Measurements from ENCODE around the gene CATSPERZ. TPM values are rescaled to one million over a fixed set of nuclear protein-coding genes. Genes with fewer than 3 reads are reported as not detected.
A peak's percentile ranks its signal among the peaks of the same experiment; 100 is the strongest.

CATSPERZ gene
- total RNA-seq, 1 experiment from 2014 or later = not detected

- ChIA-PET CTCF (interaction anchor here (0.6 to 1.5 kb wide), 11 partner anchors 13 to 588 kb away, joined by 3 to 11 read pairs (median 6); partner anchors contain the start of gene PRDX5), POLR2A (ENCODE audit: unreplicated experiment) (interaction anchor here (0.5 to 0.7 kb wide), 5 partner anchors 14 to 319 kb away, joined by 3 to 5 read pairs (median 4); no protein-coding TSS in a partner anchor)
- Histone ChIP-seq H3K4me3 (peak within 1 kb of the TSS; percentile 67), H3K27me3 (ENCODE audit: insufficient read depth, low read depth) (no peaks in the 10 kb centered on the region), H3K79me2 (ENCODE audit: low read depth) (peaks cover 15% of the 10 kb centered on the region; the same call in 1 of the 2 replicates), H3K9me3 (ENCODE audit: insufficient read depth, low read depth) (no peaks in the 10 kb centered on the region), H3K27ac (peak within 1 kb of the TSS; percentile 54), H3K4me1 (replicated peaks; ENCODE audit: insufficient read depth) (peaks cover 22% of the 10 kb centered on the region), H3K4me2 (peak within 1 kb of the TSS; percentile 82), H3K36me3 (ENCODE audit: low read depth) (no peaks in the 10 kb centered on the region), H3F3A (ENCODE audit: insufficient read depth, low read depth) (peaks cover 17% of the 10 kb centered on the region; the same call in 1 of the 2 replicates), H2AFZ (peak within 1 kb of the TSS; percentile 83), H3K9me2 (ENCODE audit: insufficient read depth) (no peaks in the 10 kb centered on the region), H4K20me1 (ENCODE audit: insufficient read depth) (no peaks in the 10 kb centered on the region)
- intact Hi-C loops (cut with micrococcal nuclease; ENCODE audit: unreplicated experiment) = loop anchor here (1.0 kb wide), 2 partner anchors 15 to 20 kb away; partner anchors contain the start of gene ESRRA
- TF ChIP-seq CTCF (conservative IDR thresholded peaks at IDR 0.05) (no peak; the same call in 1 of the 2 replicates), EZH2 (IDR thresholded peaks at IDR 0.05; ENCODE audit: low read depth) (no peak)
- peak; percentile 64 to 92 for DNase-seq
- TSS peak; percentile 88 for BruUV-seq (replicated peaks)
These were observed 14.9 kb upstream of the CATSPERZ start, which contains the start of gene GPR137 for GRCh38 chr11:64284962-64285884. GPR137 (plus strand) TSS chr11:64285848; CDS start chr11:64286525, 677 bp downstream.

GRCh38 chr11:64285885-64286800 is 14.0 kb upstream of the CATSPERZ start:
- intact Hi-C loops (cut with micrococcal nuclease; ENCODE audit: unreplicated experiment) = loop anchor here (1.0 kb wide), 1 partner anchor 16 kb away; no protein-coding TSS in a partner anchor
- POLR2A ChIA-PET (ENCODE audit: unreplicated experiment) = interaction anchor here (1.0 kb wide), 1 partner anchor 15 kb away, joined by 3 read pairs; no protein-coding TSS in a partner anchor
- H2AFZ ChIP-seq = peak overlapping the region; percentile 83

More at GRCh38 chr11:64285885-64286800, 14.0 kb upstream of the CATSPERZ start:
- Histone ChIP-seq H3K9me2 (ENCODE audit: insufficient read depth) (no peaks in the 10 kb centered on the region), H3K36me3 (ENCODE audit: low read depth) (no peaks in the 10 kb centered on the region), H3K4me2 (peak overlapping the region; percentile 82), H3K9me3 (ENCODE audit: insufficient read depth, low read depth) (no peaks in the 10 kb centered on the region), H4K20me1 (ENCODE audit: insufficient read depth) (no peaks in the 10 kb centered on the region), H3K79me2 (ENCODE audit: low read depth) (peaks cover 15% of the 10 kb centered on the region; the same call in 1 of the 2 replicates), H3K27me3 (ENCODE audit: insufficient read depth, low read depth) (no peaks in the 10 kb centered on the region), H3K4me1 (replicated peaks; ENCODE audit: insufficient read depth) (peaks cover 22% of the 10 kb centered on the region), H3K27ac (no peak overlapping the region), H3F3A (ENCODE audit: insufficient read depth, low read depth) (peaks cover 17% of the 10 kb centered on the region; the same call in 1 of the 2 replicates), H3K4me3 (peak overlapping the region; percentile 67)
- CTCF ChIA-PET = interaction anchor here (0.6 to 0.7 kb wide), 4 partner anchors 14 to 587 kb away, joined by 3 to 11 read pairs (median 6); partner anchors contain the start of gene CATSPERZ
- DNase-seq = peak in 1 of 2 experiments; percentile 59
- TSS peak; percentile 9 for BruUV-seq (replicated peaks)
- TF ChIP-seq CTCF (conservative IDR thresholded peaks at IDR 0.05) (peak; percentile 44; the same call in 1 of the 2 replicates), EZH2 (IDR thresholded peaks at IDR 0.05; ENCODE audit: low read depth) (no peak)
